HG03196 (cell line): Measurements from ENCODE around the gene PTPRT.

Experiments used
- ATAC-seq: cut with Tn5 transposase; IDR thresholded peaks from one replicate; pipeline ENCODE4 v1.9.1; 2021; ENCODE audit not compliant: unreplicated experiment

The PTPRT gene

DNA sequence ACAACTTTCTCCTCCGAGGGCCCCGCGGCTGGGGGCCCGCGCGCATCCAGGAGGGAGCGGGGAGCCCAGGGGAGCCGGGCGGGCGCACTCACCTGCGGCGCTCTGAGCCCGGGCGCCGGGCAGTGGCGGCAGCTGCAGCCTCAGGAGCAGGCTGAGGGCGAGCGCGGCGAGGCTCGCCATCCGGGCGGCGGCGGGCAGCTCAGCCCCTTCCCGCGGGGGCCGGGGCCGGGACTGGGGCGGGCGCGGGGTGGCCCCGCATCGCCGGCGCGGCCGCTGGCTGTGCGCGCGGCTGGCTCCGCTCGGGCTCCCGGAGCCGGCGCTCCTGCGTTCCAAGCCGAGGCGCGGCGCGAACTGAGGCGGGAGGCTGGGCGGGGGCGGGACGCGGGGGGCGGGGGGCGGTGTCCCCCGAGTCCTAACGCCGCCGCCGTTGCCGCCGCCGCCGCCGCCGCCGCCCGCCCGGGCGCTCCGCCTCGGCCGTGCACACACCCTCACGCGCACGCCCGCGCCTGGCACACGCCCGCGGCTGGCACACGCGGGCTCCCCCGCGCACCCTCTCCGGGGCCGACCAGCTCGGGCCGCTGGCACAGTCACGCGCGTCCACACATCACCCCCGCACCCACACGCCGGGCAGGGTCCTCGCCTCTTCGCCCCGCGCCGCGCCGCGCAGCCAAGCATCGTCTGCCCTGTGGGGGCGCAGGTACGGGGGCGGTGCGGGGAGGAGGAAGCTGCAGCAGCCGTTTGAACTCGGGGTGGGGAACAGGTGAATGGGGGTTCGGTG, at the start of gene PTPRT:
PTPRT (minus strand) TSS at position 353 of the 778 bp plus-strand sequence; CDS start at position 180, 173 bp downstream.
- no peak for ATAC-seq

DNA sequence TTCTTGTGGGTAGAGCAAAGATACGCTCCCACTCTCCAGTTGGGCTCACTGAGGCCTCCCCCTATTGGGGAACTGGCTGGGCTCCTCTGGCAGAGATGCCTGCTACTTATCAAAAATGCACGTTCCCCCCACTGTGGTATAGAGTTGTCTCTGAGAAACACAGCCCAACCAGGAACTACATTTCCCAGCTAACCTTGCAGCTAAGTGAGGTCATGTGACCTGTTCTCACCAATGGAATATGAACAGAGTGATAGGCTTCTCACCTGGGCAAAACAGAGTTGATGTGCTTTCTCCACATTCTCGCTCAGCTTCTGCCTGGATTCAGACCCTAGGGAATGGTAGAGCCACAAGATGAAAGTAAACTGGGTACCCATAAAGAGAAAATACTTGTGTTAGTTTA, 49.1 kb upstream of the PTPRT start:
- ATAC-seq: no peak

DNA sequence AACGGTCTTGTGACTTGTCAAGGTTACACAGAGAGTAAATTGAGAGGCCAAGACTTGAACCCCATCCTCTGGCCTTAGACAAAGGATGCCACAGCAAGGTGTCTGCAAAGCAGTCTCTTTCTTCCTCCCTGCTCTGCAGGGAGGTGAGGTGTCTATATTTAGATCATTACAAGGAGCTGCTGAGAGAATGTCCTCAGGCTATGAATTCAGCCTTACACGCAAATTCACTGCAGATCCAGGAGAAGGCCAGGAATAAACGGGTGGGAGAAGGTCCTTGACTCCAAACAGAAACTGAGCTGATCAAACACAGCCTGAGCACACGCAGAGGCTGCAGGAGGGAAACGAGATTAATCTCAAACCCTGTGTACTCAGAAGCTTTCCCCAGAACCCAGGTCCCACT, 48.6 kb upstream of the PTPRT start:
- no peak for ATAC-seq

DNA sequence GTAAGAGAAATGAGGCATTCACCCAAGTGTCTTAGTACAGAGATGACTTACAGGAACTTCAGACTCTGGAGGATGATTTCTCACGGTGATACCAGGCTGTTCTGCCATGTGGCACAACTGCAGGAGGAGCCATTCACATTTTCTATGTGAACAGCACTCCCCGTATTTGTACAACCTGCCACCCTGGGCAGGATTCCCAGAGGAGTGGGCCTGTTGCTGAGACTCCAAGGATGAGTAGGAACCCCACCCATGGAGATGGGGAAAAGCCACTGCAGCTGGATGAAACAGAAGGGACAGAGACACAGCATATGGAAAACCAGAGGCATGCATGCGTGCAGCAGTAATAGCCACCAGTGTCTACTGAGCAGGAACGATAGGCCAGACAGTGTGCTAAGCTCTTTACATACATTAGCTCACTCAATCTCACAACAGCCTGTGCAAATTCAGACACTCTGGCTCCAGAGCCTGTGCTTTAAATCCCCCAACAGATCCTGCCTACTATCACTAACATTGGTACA, 48.0 kb upstream of the PTPRT start:
- no peak for ATAC-seq

DNA sequence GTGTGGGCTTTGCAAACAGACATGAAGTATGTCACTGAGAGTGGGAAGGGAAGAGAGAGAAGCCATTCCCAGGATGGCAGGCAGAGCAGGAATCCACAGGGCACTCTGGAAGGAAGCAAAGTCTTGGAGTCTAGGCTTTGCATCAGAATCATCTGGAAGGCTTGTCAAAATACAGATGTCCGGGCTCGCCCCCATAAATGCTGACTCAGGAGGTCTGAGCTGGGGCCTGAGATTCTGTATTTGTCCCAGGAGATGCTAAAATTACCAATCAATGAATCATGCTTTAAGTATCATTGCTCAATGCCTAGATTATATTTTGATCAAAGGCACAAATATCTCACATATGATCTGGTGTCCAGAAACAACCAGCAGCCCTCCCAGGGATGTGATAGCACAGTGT, 46.3 kb upstream of the PTPRT start:
- ATAC-seq: no peak

DNA sequence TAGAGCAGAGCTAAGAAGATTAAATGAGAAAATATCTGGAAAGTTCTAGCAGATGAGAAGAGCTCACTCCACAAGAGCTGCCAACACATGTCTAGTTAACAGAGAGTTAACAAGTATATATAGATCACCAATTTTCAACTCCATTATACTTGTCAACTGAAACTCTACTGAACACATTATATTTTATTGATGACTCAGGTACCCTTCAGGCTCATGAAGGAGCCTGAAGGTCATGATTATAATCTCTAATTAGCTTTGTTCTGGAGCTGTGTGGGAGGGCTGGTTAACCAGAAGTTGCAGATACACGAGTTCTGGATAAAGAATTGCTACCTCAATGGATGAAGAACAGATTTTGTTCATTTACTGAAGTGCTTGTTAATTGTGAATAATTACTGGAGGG, 42.1 kb upstream of the PTPRT start:
- no peak for ATAC-seq

DNA sequence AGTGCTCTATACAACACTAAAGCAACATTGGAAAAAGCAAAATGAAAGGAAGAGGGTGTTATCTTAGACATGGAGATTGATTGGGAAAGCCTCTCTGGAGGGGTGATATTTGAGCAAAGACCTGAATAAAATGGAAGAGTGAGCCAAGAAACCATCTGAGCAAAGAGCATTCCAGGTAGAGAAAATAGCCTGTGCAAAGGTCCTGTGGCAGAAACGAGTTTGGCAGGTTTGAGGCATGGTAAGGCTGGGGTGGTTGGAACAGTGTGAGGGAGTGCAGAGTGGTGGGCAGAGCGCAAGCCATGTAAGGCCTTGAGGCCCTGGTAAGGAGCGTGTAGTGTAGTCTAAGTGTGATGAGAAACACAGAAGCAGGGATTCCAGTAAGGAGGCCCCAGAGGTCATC, 40.0 kb upstream of the PTPRT start:
- ATAC-seq: no peak

DNA sequence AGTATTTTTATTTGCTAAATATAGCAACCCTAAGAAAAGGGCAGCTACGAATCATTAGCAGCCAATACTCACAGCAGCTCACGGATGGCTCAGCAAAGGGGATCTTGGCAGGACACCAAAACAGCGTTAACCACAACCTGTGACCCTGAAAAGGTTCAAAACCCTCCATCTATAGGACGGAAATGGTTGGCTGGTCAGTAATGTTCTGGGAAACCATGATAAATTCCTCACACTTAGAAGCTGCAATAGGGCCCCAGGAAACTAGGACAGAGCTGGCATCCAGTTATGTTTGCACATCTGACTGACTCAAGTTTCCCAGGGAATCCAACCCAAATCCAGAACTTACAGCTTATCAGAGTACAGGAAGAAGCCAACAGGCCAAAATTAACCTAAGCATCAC, 30.9 kb upstream of the PTPRT start:
- no peak for ATAC-seq

DNA sequence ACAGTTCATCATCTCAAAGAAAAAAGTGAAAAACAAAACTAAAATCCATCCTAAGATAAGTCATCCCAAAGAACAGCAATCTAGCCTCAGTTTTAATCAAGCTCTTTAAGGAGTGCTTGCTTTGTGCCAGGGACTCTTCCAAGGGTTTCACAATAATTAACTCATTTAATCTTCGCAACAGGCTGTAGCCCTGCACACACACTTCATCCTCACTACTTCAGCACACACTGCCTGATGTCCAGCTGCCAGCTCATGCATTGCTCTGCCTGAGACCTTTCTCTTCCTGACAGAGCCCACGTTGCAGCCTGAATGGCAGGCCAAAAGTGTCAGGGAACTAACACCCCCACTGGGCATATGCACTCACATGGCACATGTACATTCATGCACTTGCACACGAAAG, 21.2 kb upstream of the PTPRT start:
- ATAC-seq: no peak

DNA sequence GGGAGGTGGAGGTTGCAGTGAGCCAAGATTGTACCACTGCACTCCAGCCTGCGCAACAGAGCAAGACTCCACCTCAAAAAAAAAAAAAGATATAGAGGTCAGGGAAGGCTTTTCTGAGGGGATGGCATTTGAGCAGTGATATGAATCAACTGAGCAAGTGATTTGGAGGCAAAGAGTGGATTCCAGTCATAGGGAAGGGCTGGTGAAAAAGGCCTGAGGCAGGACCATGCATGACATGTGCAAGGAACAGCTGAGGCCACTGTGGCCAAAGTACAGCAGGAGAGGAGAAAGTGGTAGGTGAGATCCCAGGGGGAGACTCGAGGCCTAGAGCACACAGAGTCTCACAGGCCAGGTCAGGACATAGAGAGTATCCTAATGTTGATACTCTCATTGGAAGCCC, 20.1 kb upstream of the PTPRT start:
- ATAC-seq: no peak

DNA sequence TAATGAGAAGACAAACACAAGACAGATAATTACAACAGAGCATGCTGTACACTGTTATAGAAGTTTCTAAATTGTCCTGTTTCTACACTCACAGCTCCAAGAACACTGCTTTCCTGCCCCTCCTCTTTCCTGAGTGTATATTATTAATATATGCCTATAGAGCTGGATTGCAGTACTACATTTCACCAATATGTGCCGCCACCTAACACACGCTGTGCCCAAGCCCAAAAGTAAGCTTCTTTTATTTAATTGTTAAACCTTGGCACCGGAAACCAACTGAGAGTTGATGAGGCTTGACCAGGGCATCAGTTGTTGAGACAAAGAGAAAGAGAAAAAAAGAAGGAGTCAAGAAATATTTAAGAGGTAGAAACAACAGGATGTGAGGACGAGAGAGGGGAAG, 16.0 kb upstream of the PTPRT start:
- no peak for ATAC-seq

DNA sequence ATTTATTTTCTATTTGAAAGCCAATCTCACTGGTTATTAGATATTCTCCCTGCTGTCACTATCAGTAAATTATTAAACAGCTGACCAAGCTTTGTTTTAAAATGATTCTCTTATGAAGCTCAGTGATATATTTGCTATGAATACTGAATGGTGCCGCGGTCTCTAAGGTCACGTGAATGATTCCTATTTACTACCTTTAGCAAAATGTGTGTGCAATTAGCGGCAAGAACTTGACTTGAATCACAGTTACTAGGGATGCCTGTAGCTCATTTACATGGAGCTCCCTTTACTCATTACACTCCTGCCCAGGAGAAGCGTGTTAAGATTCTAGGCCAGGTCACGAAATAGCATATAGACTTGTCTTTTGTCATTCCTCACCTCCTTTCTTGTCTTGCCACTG, 12.4 kb upstream of the PTPRT start:
- ATAC-seq: no peak

DNA sequence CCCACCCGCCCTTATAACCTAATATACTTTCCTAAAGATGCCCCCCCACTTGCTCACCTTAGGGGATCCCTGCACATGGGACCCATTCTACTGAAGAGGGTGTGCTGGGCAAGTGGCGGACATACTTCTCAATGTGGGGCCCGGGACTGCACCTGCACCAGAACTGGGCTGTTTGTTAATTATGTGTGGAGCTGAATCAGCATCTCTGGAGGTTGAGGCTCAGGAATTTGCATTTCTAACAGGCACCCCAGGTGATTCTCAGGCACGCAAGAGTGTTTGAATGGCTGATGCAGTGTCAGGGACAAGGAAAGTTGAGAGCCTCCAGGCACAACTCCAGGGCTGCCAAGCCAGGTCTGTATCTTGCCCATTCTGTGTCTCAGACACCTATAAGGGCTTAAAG, 8.9 kb upstream of the PTPRT start:
- ATAC-seq: no peak

DNA sequence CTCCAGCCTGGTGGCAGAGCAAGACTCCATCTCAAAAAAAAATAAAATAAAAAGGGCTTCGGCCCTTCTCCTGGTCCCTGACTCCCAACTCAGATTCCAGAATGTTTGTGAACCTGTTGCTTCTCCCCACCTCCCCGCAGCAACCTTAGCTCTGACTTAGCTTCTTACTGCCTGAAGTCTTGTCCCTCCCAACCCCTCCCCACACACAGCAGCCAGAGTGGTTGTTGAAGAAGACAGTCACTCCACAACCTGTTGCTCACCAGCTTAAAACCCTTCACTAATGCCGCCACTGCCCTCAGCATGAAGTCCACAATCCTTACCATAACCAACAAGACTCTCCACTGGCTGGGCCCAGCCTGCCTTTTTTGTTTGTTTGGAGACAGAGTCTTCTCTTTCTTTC, 6.5 kb upstream of the PTPRT start:
- no peak for ATAC-seq

DNA sequence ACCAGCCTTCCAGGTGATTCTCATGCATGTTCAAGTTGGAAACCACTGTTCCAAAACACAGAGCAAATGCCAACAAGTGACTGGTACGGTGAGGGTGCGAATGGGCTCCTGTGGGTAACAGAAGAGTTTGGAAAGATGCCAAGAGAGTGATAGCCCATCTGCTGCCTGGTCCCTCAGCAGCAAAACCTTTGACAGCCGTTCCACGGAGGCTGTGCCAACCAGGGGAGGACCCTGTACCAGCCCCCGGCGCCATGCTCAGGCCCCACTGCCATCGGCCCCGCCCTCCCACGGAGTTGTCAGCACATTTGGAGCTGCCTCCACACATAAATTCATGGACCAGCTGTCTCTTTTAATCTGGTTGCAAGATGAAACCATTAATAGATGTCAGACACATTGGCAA, 4.4 kb upstream of the PTPRT start:
- ATAC-seq: no peak

DNA sequence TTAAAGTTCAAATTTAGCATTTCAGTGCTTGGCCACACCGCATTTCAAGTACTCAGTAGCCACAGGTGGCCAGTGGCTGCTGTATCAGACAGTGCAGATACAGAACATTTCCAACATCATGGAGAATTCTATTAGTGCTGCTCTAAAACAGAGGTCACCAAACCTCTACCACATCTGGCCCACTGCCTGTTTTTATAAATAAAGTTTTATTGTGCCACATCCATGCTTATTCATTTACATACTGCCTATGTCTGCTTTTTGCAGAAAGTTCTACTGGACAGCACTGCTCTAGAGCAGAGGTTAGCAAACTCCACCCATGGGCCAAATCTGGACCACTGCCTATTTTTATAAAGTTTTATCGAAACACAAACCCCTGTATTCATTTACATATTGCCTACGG, 3.7 kb upstream of the PTPRT start:
- ATAC-seq: no peak

DNA sequence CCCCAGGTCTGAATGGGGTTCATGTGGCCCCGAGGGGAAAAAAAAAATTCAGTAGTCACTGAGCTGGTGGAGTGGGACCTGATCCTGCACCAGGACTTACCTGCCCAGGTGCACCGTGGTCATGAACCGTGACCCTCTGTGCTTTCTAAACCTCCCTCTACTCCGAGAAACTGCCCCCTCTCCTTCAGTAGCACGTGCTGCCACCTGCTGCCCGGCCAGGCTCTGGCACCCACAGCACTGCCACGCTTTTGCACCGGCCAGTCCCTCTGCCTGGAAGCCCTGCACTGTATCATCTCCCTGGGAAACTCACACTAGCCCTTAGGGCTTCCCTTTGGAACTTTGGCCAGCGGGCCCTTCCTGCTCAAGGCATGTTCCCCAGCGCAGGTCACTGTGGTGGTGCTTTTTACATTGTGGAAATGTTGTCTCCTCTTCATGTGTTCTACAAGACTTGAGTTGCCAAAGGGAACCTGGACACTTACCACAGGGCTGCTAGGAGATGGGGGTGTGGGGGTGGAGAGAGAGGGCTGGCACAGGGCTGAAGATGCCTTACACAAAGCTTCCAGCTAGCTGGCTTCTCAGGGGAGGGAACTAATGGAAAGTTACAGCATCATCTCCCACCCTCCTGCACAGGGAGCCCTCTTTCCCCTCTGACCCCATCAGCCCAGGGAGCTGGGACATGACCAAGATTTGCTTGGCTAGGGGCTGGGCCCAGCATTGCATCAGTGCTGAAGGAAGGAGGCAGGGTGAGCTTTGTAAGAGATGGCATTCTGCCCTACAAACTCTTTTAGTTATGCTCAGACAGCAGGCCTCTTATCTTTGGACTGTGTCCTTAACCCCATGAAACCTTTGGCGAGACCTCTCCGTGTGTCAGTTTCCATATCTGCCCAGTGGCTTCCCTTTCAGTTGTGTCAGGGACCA, 2.5 kb upstream of the PTPRT start:
- ATAC-seq: no peak

DNA sequence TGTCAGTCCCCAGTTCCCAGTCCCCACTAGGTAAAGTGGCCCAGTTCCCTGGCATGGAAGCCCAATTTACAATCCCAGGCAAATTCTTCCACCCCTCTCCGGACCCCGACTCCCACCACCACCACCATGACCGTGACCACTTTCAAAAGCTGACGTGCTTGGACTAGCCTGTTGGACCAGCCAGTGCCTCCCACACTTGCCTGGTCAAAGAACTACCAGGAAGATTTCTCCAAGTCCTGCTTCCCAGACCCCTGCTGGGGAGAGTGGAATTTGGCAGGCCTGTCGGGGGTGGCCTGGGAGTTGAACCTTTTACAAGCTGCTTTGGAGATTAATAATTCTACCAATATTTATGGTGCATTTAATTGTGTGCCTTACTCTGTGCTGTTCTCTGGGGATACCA, 1.4 kb upstream of the PTPRT start:
- ATAC-seq: no peak

DNA sequence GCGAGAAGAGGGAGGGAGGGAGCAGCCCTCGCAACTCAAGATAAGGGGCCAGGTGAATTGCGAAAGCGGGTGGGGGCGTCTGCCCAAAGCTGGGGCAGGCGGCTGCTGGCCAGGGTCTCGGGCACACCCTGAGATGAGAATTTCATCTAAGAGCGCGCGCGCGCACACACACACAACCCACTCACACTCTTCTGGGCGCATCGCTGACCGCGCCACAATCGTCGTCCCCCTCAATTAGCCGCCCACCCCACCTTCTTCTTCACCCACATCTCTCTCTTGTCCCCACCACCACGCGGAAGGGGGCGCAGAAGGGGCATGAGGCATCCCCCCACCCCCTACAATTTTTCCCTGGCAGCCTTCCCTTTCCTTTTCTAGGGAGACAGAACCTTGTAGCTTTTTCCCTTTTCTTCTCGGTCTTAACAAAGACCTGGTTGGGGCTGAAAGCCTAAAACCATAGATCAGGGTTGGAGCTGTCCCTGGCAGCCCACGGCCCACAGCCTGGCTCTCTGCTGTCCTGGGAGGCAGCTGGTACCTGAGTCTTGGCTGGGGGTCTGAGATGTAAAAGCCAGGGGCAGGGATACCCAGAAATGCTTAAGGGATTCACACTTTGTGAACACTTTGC, 737 bp upstream of the PTPRT start:
- no peak for ATAC-seq

DNA sequence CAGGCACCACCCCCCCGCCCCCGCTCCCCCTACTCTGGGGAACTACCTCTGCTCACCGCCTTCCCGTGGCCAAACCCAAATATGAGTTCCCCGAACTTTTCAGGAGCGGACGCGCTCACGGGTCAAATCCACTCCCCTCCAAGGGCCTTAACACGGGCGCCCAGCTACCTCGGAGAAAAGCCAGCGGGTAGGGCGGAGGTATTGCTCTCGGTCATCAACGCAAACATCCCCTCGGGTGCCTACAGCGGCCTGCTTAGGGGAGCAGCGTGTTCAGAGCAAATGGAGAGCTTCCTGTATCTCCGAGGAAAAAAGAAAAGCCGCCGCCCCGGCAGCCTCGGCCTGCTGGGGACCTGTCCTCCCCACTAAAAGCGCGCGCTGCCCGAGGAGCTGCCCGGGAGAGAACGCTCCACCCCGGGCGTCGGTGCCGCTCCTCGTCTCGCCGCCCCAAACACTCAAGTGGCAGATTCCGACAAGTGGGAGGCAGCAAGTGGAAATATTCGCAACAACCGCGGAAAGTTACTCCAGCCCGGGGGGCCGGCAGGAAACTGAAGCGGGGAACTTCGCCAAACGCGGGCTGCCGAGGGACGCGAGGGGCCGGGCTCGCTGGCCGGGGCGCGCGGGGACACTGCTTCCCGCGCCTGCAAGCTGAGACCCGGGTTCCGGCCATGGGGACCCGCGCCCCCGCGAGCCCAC, 699 bp downstream of the PTPRT start:
- no peak for ATAC-seq

DNA sequence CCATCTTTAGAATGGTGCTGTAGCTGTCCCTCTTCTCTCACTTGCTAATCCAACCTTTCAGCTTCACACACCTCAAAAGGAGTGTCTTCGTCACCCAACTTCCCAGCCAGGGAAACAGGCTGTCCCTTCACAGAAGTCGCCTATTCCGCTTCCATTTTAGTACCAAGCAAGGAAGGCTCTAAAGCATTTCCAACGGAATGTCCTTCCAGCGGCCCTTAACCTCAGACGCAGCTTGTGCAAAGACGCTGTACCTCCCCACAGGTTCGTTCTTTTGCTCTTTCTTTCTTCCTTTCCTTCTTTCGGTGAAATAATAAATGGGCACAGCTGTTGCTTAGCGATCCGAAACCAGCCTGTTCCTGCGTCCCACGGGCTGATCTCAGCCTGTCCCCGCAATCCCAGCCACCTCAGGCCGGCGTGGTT, 1.5 kb downstream of the PTPRT start:
- ATAC-seq: no peak
